K562 (cell line): Measurements from ENCODE around the gene CACNG3. TPM values are rescaled to one million over a fixed set of nuclear protein-coding genes. Genes with fewer than 3 reads are reported as not detected.

Experiments used
- ATAC-seq: fragments of 200-7000 bp; cut with Tn5 transposase; 3 replicates; pipeline ENCODE4 v1.9.1; 2020; ENCODE audit warnings: moderate library complexity
- BruUV-seq: library from RNA; stranded (reverse); fragments of 400-500 nt; replicated peaks from 2 replicates; lab custom pipeline; 2021; lab: Mats Ljungman, UMichigan
- CTCF ChIA-PET: fragments of 300-600 bp; formaldehyde crosslinking; extraction: SDS; loops from one replicate; lab custom pipeline; 2021; ENCODE audit warnings: low intra/inter-chr PET ratio; lab: Yijun Ruan, JAX
- POLR2A ChIA-PET: fragments of 300-600, 350-650 bp; sonication (Branson Sonifier 250); formaldehyde crosslinking; extraction: SDS; loops from one replicate; lab custom pipeline; 2021; ENCODE audit warnings: antibody characterized with exemption, inconsistent platforms; lab: Yijun Ruan, JAX
- DNase-seq, 4 experiments: peaks; one replicate each; pipeline versions ENCODE4 v3.0.0 to v3.0.0-alpha.2; 2011 to 2018; ENCODE audit warnings: low spot score in 3 of 4, mixed read lengths in 3 of 4; ENCODE audit errors: extremely low read depth in 1 of 4
- FAIRE-seq: peaks from 2 replicates; lab custom pipeline; 2011; peaks lifted over from hg19 to GRCh38; lab: Jason Lieb, UNC
- H2AFZ ChIP-seq: 2 replicates; pipeline ENCODE4 v1.6.0; 2011; ENCODE audit warnings: low read depth, low read length, control low read depth, inconsistent platforms
- H3K27ac ChIP-seq: fragments of 200-600 bp; 3 replicates; pipeline ENCODE4 v1.8.0; 2011; ENCODE audit warnings: low read depth, mild to moderate bottlenecking, control low read depth, inconsistent platforms, low read length, moderate library complexity, mixed read lengths; ENCODE audit errors: extremely low read depth
- H3K27me3 ChIP-seq, 2 experiments: fragments of 300-600 bp in 1 of 2; 2 replicates in 1 of 2; 3 replicates in 1 of 2; pipeline versions ENCODE4 v1.6.0 to v1.8.0; 2011; ENCODE audit warnings: inconsistent platforms in 2 of 2, low read length in 2 of 2, mild to moderate bottlenecking in 1 of 2, mixed read lengths in 1 of 2, moderate library complexity in 1 of 2; ENCODE audit not compliant: control insufficient read depth in 2 of 2, insufficient read depth in 2 of 2
- H3K36me3 ChIP-seq: fragments of 300-600 bp; 3 replicates; pipeline ENCODE4 v1.8.0; 2011; ENCODE audit warnings: mild to moderate bottlenecking, low read length, inconsistent platforms; ENCODE audit not compliant: control insufficient read depth, insufficient read depth
- H3K4me1 ChIP-seq, 2 experiments: fragments of 200-600 bp in 1 of 2; replicated peaks in 1 of 2; 2 replicates in 1 of 2; 3 replicates in 1 of 2; pipeline versions ENCODE4 v1.5.1 to v1.8.0; 2011; ENCODE audit warnings: inconsistent platforms in 2 of 2, low read length in 2 of 2, mild to moderate bottlenecking in 1 of 2, mixed read lengths in 1 of 2, moderate library complexity in 1 of 2; ENCODE audit not compliant: control insufficient read depth in 2 of 2, insufficient read depth in 2 of 2
- H3K4me2 ChIP-seq: 2 replicates; pipeline ENCODE4 v1.6.1; 2011; ENCODE audit warnings: low read length, control low read depth, inconsistent platforms, mixed read lengths; ENCODE audit not compliant: insufficient read depth
- H3K4me3 ChIP-seq: fragments of 200-600 bp; sonication (generic), shearing (Covaris generic); 2 replicates; pipeline ENCODE4 v1.5.1; 2016; ENCODE audit warnings: control low read depth, inconsistent platforms
- H3K79me2 ChIP-seq: fragments of 200-600 bp; 3 replicates; pipeline ENCODE4 v1.8.0; 2011; ENCODE audit warnings: low read length, inconsistent platforms; ENCODE audit not compliant: control insufficient read depth, insufficient read depth
- H3K9ac ChIP-seq, 2 experiments: 2 replicates each; pipeline versions ENCODE4 v1.6.0 to v1.6.1; 2011; ENCODE audit warnings: low read depth in 2 of 2, low read length in 2 of 2, control low read depth in 1 of 2, inconsistent platforms in 1 of 2, mild to moderate bottlenecking in 1 of 2, mixed read lengths in 1 of 2; ENCODE audit not compliant: insufficient read depth in 1 of 2
- H3K9me1 ChIP-seq: one replicate; pipeline ENCODE4 v1.6.0; 2011; ENCODE audit warnings: inconsistent platforms, mild to moderate bottlenecking, low read length, moderate library complexity; ENCODE audit not compliant: control insufficient read depth, insufficient read depth
- H3K9me3 ChIP-seq: replicated peaks from 2 replicates; pipeline ENCODE4 v1.5.1; 2011; ENCODE audit warnings: low read depth, low read length, inconsistent platforms; ENCODE audit not compliant: control insufficient read depth, insufficient read depth
- H4K20me1 ChIP-seq: replicated peaks from 2 replicates; pipeline ENCODE4 v1.6.1; 2011; ENCODE audit warnings: low read length, inconsistent platforms, mixed read lengths; ENCODE audit not compliant: control insufficient read depth, insufficient read depth
- CEBPZ ChIP-seq: fragments of 150-350 bp; IDR thresholded peaks from 2 replicates; pipeline ENCODE4 v1.6.1; 2014; ENCODE audit warnings: low read depth, mild to moderate bottlenecking, low read length, borderline replicate concordance
- CHD2 ChIP-seq: IDR thresholded peaks from 2 replicates; pipeline ENCODE4 v1.6.1; 2011; ENCODE audit warnings: low read depth, low read length
- GABPB1 ChIP-seq: sonication (generic); formaldehyde crosslinking; IDR thresholded peaks from 2 replicates; pipeline ENCODE4 v1.8.0; 2022; ENCODE audit warnings: mild to moderate bottlenecking, missing genetic modification reagents
- KDM4B ChIP-seq, 2 experiments: fragments of 450-650 bp in 1 of 2; sonication (generic) in 1 of 2; IDR thresholded peaks; 2 replicates each; pipeline ENCODE4 v1.6.1; 2016 to 2017; ENCODE audit warnings: borderline replicate concordance in 2 of 2, antibody characterized with exemption in 1 of 2, low read depth in 1 of 2, mild to moderate bottlenecking in 1 of 2
- NEUROD1 ChIP-seq: fragments of 150-350 bp; IDR thresholded peaks from 2 replicates; pipeline ENCODE4 v1.6.1; 2014; ENCODE audit warnings: borderline replicate concordance, low read length, low read depth; ENCODE audit not compliant: partially characterized antibody
- STAT5A ChIP-seq: IDR thresholded peaks from 2 replicates; pipeline ENCODE4 v1.6.1; 2012; ENCODE audit warnings: low read length, inconsistent platforms, borderline replicate concordance
- ZFP1 ChIP-seq: fragments of 450-650 bp; formaldehyde crosslinking; IDR thresholded peaks from 2 replicates; pipeline ENCODE4 v1.4.0; 2020; ENCODE audit warnings: mild to moderate bottlenecking, mixed read lengths
- ZNF655 ChIP-seq: fragments of 250-450 bp; sonication (Bioruptor Pico); IDR thresholded peaks from 2 replicates; pipeline ENCODE4 v1.5.0; 2021
- WGBS: fragments of 100-300 bp; shearing (Covaris generic); methylation state at CpG from one replicate; pipeline ENCODE4 v1.1.6; 2016; ENCODE audit warnings: low coverage, mixed read lengths; ENCODE audit not compliant: insufficient coverage; ENCODE audit errors: missing lambda C conversion rate; 5-methylcytosine and 5-hydroxymethylcytosine counted together
- in situ Hi-C: fragments of 300-500 bp; cut with MboI; formaldehyde crosslinking; loops from 4 replicates; pipeline ENCODE4 v1.15.0; 2018; ENCODE audit warnings: inconsistent platforms, mixed read lengths
- intact Hi-C: fragments of 100-400 bp; cut with micrococcal nuclease; formaldehyde crosslinking; loops from 2 replicates; pipeline ENCODE4 v1.14.2; 2022
- polyA plus RNA-seq, 8 experiments: library from polyadenylated mRNA; depleted of rRNA in 4 of 8; stranded (reverse) in 5 of 8; unstranded in 3 of 8; fragments of >200 nt; fragmentation: Nextera tagmentation in 2 of 8; fragmentation: Illumina TruSeq in 1 of 8; extraction: Ambion mirVana in 2 of 8; extraction: Trizol in 1 of 8; gene quantifications; 2 replicates each; pipeline versions ENCODE4 v1.2.1 to v1.2.3, GENCODE V29; 2011 to 2014; ENCODE audit warnings: inconsistent platforms in 1 of 8, missing spikeins in 1 of 8
- total RNA-seq, 7 experiments: library from RNA; depleted of rRNA in 6 of 7; stranded (reverse); fragments of >200 nt in 6 of 7; fragmentation: Illumina TruSeq in 2 of 7; extraction: Trizol in 2 of 7; gene quantifications; 2 replicates each; pipeline versions ENCODE4 v1.2.1 to v1.2.3, GENCODE V29; 2011 to 2021; ENCODE audit warnings: low replicate concordance in 1 of 7
- TF ChIP-seq, protein P1 (sequence below): fragments of 450-650 bp; IDR thresholded peaks from 2 replicates; pipeline ENCODE4 v1.6.1; 2016; ENCODE audit warnings: missing biosample characterization, missing genetic modification characterization
- TF ChIP-seq, protein P2 (sequence below): fragments of 250-450 bp; sonication (Bioruptor Pico); IDR thresholded peaks from 2 replicates; pipeline ENCODE4 v1.8.0; 2021; ENCODE audit warnings: moderate library complexity, mild to moderate bottlenecking, inconsistent platforms

Gene CACNG3
- total and polyA plus RNA-seq, 9 of the 15 experiments (the other 6 are each of a cell fraction or from before 2014, with no cell fraction given) = not detected

- in situ Hi-C loops = no loop called here
- H3K9me3 ChIP-seq = no peaks in the 10 kb centered on the region
- no TSS peak for BruUV-seq
- FAIRE-seq = no peak
- no peaks in the 10 kb centered on the region for H3K36me3 ChIP-seq
- peak; percentile 36; the same call in 1 of the 2 replicates for TF ChIP-seq STAT5A
- TF ChIP-seq KDM4B (IDR thresholded peaks at IDR 0.05; ENCODE audit: borderline replicate concordance in 2 of 2, low read depth in 1 of 2) = no peak
- CTCF ChIA-PET = no interaction called here
- H3K9me1 ChIP-seq = no peaks in the 10 kb centered on the region
- peak in 1 of 4 experiments; percentile 6 for DNase-seq
- no peak overlapping the region for H3K9ac ChIP-seq
- no peak overlapping the region for H3K27ac ChIP-seq
- H3K4me1 ChIP-seq = no peaks in the 10 kb centered on the region
- no peak overlapping the region for H2AFZ ChIP-seq
- no peak overlapping the region for H3K4me2 ChIP-seq
- no peak overlapping the region for H3K4me3 ChIP-seq
- under 1% methylated on average over 7 of the region's 8 CpGs for WGBS
- peaks cover 11 to 22% of the 10 kb centered on the region in 2 experiments; a peak in 4 of 5 replicates for H3K27me3 ChIP-seq
- POLR2A ChIA-PET = no interaction called here
- intact Hi-C loops = no loop called here
- no peaks in the 10 kb centered on the region for H3K79me2 ChIP-seq
- no peak for ATAC-seq
- no peaks in the 10 kb centered on the region for H4K20me1 ChIP-seq
Measured at GRCh38 chr16:24349320-24349719, 93.2 kb downstream of the CACNG3 start.

- H3K4me1 ChIP-seq = no peaks in the 10 kb centered on the region
- no TSS peak for BruUV-seq
- intact Hi-C loops = no loop called here
- WGBS = 5% methylated on average over 5 of the region's 5 CpGs
- peaks cover 5 to 20% of the 10 kb centered on the region in 2 experiments; a peak in 4 of 5 replicates for H3K27me3 ChIP-seq
- no peak for ATAC-seq
- H4K20me1 ChIP-seq = no peaks in the 10 kb centered on the region
- no peaks in the 10 kb centered on the region for H3K79me2 ChIP-seq
- no peak overlapping the region for H3K9ac ChIP-seq
- in situ Hi-C loops = no loop called here
- H2AFZ ChIP-seq = no peak overlapping the region
- DNase-seq = no peak
- ChIA-PET POLR2A (no interaction called here), CTCF (no interaction called here)
- no peak overlapping the region for H3K4me3 ChIP-seq
- no peak overlapping the region for H3K4me2 ChIP-seq
- no peaks in the 10 kb centered on the region for H3K9me3 ChIP-seq
- no peak overlapping the region for H3K27ac ChIP-seq
- H3K36me3 ChIP-seq = no peaks in the 10 kb centered on the region
- FAIRE-seq = no peak
- no peaks in the 10 kb centered on the region for H3K9me1 ChIP-seq
- TF ChIP-seq ZNF655 (no peak), GABPB1 (CRISPR knock-in tag) (no peak), CEBPZ (no peak), ZFP1 (CRISPR knock-in tag) (no peak), CHD2 (no peak), NEUROD1 (no peak)
- TF ChIP-seq, protein P1, sequence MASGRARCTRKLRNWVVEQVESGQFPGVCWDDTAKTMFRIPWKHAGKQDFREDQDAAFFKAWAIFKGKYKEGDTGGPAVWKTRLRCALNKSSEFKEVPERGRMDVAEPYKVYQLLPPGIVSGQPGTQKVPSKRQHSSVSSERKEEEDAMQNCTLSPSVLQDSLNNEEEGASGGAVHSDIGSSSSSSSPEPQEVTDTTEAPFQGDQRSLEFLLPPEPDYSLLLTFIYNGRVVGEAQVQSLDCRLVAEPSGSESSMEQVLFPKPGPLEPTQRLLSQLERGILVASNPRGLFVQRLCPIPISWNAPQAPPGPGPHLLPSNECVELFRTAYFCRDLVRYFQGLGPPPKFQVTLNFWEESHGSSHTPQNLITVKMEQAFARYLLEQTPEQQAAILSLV (tag) = no peak
- TF ChIP-seq, protein P2, sequence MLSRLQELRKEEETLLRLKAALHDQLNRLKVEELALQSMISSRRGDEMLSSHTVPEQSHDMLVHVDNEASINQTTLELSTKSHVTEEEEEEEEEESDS = no peak
Measured at GRCh38 chr16:24352746-24353145, 96.6 kb downstream of the CACNG3 start.
